Right atrium auricular region (tissue), 2 donors: Measurements from ENCODE around the gene RASGRF1. TPM values are rescaled to one million over a fixed set of nuclear protein-coding genes. Genes with fewer than 3 reads are reported as not detected.

Experiments
- DNase-seq: peaks from one replicate; pipeline ENCODE4 v3.0.0-alpha.2; 2019; ENCODE audit warnings: low spot score
- H3K27ac ChIP-seq, 2 donors: fragments of 200-600 bp; sonication (generic); 1 replicate in 1 of 2; 2 replicates in 1 of 2; pipeline ENCODE4 v1.5.1; 2016 to 2019
- H3K27me3 ChIP-seq, 2 donors: fragments of 200-600 bp; sonication (generic); one replicate each; pipeline versions ENCODE4 v1.5.1 to v1.6.0; 2017 to 2019
- H3K36me3 ChIP-seq: fragments of 200-600 bp; sonication (generic); one replicate; pipeline ENCODE4 v1.5.1; 2016
- H3K4me1 ChIP-seq, 2 donors: fragments of 200-600 bp; sonication (generic); one replicate each; pipeline versions ENCODE4 v1.5.1 to v1.6.0; 2017 to 2019
- H3K4me3 ChIP-seq, 2 donors: fragments of 200-600 bp; sonication (generic); 1 replicate in 1 of 2; 2 replicates in 1 of 2; pipeline ENCODE4 v1.5.1; 2017 to 2019; ENCODE audit warnings: mild to moderate bottlenecking in 1 of 2, moderate library complexity in 1 of 2
- H3K9me3 ChIP-seq, 2 donors: fragments of 200-600 bp; sonication (generic); one replicate each; pipeline ENCODE4 v1.5.1; 2019
- CTCF ChIP-seq, 2 donors: fragments of 200-600 bp; sonication (generic); IDR thresholded peaks; one replicate each; pipeline ENCODE4 v1.5.1; 2019; ENCODE audit warnings: antibody characterized with exemption in 2 of 2
- total RNA-seq, 2 donors: library from RNA; depleted of rRNA; stranded (reverse); fragments of >200 nt; gene quantifications; one replicate each; pipeline ENCODE4 v1.1.0, GENCODE V29; 2016

Gene RASGRF1
- total RNA-seq, 2 donors from 2014 or later = 1.0 TPM; not detected in 1

DNA sequence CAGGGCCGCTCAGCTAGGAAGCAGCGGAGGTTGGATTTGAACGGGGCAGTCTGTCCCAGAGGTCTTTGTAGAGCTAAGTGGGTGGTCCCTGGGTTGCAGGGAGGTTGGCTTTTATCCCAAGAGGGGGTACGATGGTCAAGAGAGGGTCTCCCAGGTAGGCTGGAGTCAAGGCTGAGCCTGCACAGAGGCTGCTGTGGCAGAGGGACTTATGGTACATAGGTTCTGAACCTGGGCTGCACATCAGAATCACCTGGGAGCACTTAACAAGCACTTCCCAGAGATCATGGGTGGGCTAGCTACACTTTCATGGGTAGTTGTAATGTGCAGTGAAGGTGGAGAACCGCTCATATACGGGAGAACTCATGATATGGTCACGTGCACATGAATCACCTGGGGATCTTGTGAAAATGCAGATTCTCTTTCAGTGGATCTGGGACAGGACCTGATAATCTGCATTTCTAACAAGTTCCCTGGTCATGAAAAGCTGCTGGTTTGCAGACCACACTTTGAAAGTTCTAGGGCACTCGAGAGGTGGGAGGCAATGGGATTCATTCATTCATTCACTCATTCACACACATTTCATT is 2.9 kb upstream of the RASGRF1 start:
- Histone ChIP-seq H3K9me3 (no peaks in the 10 kb centered on the region), H3K27me3 (peaks cover 11 to 12% of the 10 kb centered on the region in 2 donors), H3K4me3 (no peak overlapping the region), H3K36me3 (no peaks in the 10 kb centered on the region), H3K4me1 (peaks cover 0 to 25% of the 10 kb centered on the region in 2 donors), H3K27ac (no peak overlapping the region)
- no peak for TF ChIP-seq CTCF (IDR thresholded peaks at IDR 0.05)
- no peak for DNase-seq

DNA sequence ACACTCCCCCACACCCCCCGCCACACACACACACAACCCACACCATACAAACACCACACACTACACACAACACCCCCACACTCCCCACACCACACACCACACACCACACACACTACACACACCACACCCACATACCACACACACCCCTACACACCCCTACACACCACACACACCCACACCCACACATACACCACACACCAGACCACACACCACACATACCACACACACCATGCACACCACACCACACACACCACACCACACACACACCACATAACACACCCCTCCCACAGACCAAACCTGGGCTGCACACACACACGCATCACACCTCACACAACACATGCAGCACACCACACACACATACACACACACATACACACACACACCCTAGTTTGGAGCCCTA is 1.8 kb upstream of the RASGRF1 start:
- Histone ChIP-seq H3K4me1 (peaks cover 0 to 25% of the 10 kb centered on the region in 2 donors), H3K36me3 (no peaks in the 10 kb centered on the region), H3K27ac (no peak overlapping the region), H3K4me3 (no peak overlapping the region), H3K27me3 (peaks cover 11 to 12% of the 10 kb centered on the region in 2 donors), H3K9me3 (no peaks in the 10 kb centered on the region)
- no peak for TF ChIP-seq CTCF (IDR thresholded peaks at IDR 0.05)
- DNase-seq = no peak

GRCh38 chr15:79091204-79091867 is 756 bp upstream of the RASGRF1 start:
- Histone ChIP-seq H3K9me3 (no peaks in the 10 kb centered on the region), H3K4me3 (peak overlapping the region in 1 of 2 donors; percentile 37), H3K36me3 (no peaks in the 10 kb centered on the region), H3K4me1 (peaks cover 0 to 25% of the 10 kb centered on the region in 2 donors), H3K27ac (no peak overlapping the region), H3K27me3 (peaks cover 11 to 12% of the 10 kb centered on the region in 2 donors)
- TF ChIP-seq CTCF (IDR thresholded peaks at IDR 0.05) = no peak
- DNase-seq = no peak

GRCh38 chr15:79089890-79090486 is 592 bp downstream of the RASGRF1 start:
- Histone ChIP-seq H3K4me3 (peak overlapping the region in 1 of 2 donors; percentile 37), H3K27ac (no peak overlapping the region), H3K27me3 (peaks cover 11 to 12% of the 10 kb centered on the region in 2 donors), H3K9me3 (no peaks in the 10 kb centered on the region), H3K36me3 (no peaks in the 10 kb centered on the region), H3K4me1 (peaks cover 0 to 25% of the 10 kb centered on the region in 2 donors)
- no peak for TF ChIP-seq CTCF (IDR thresholded peaks at IDR 0.05)
- peak; percentile 21 for DNase-seq

GRCh38 chr15:79089331-79089889 is 1.2 kb downstream of the RASGRF1 start:
- Histone ChIP-seq H3K27me3 (peaks cover 11 to 12% of the 10 kb centered on the region in 2 donors), H3K9me3 (no peaks in the 10 kb centered on the region), H3K36me3 (no peaks in the 10 kb centered on the region), H3K4me1 (peaks cover 0 to 25% of the 10 kb centered on the region in 2 donors), H3K27ac (no peak overlapping the region), H3K4me3 (peak overlapping the region in 1 of 2 donors; percentile 37)
- no peak for TF ChIP-seq CTCF (IDR thresholded peaks at IDR 0.05)
- DNase-seq = peak; percentile 16
